Middle frontal gyrus (tissue), 1 donor: ENCODE data around the gene NGFR.
"Not testable (repeated sequence)": the region's sequence is repeated elsewhere in the genome, so short reads cannot be mapped to it uniquely, and the experiment has no call there.

Source experiments
- DNase-seq: peaks from one replicate; pipeline ENCODE4 v3.0.0-alpha.2; 2015; ENCODE audit warnings: low spot score; ENCODE audit errors: extremely low spot score

Gene NGFR

GRCh38 chr17:49496183-49496866 is 1.2 kb downstream of the NGFR start:
- DNase-seq: peak; percentile 56

- no peak for DNase-seq
Measured at GRCh38 chr17:49496867-49497147, 1.7 kb downstream of the NGFR start.

GRCh38 chr17:49497148-49498028 is 2.3 kb downstream of the NGFR start:
- DNase-seq: no peak

GRCh38 chr17:49498029-49498615 is 3.0 kb downstream of the NGFR start:
- no peak for DNase-seq

GRCh38 chr17:49501496-49501895 is 6.4 kb downstream of the NGFR start:
- no peak for DNase-seq

- DNase-seq: no peak
Measured at GRCh38 chr17:49502254-49502653, 7.2 kb downstream of the NGFR start.

- not testable (repeated sequence) for DNase-seq
Measured at GRCh38 chr17:49502680-49503079, 7.6 kb downstream of the NGFR start.

GRCh38 chr17:49504369-49504768 is 9.3 kb downstream of the NGFR start:
- DNase-seq: no peak

- DNase-seq: no peak
Measured at GRCh38 chr17:49505854-49506253, 10.8 kb downstream of the NGFR start.

- DNase-seq: no peak
Measured at GRCh38 chr17:49506282-49506681, 11.2 kb downstream of the NGFR start.

- DNase-seq: no peak
Measured at GRCh38 chr17:49508061-49508865, 13.2 kb downstream of the NGFR start.

GRCh38 chr17:49508866-49509587 is 13.9 kb downstream of the NGFR start:
- no peak for DNase-seq

GRCh38 chr17:49509588-49509917 is 14.5 kb downstream of the NGFR start:
- no peak for DNase-seq

- no peak for DNase-seq
Measured at GRCh38 chr17:49510059-49510719, 15.1 kb downstream of the NGFR start.

GRCh38 chr17:49510720-49511110 is 15.6 kb downstream of the NGFR start:
- DNase-seq: no peak

- DNase-seq: no peak
Measured at GRCh38 chr17:49511810-49512209, 16.7 kb downstream of the NGFR start.

GRCh38 chr17:49512296-49513043 is 17.4 kb downstream of the NGFR start:
- DNase-seq: no peak

GRCh38 chr17:49513044-49513395 is 17.9 kb downstream of the NGFR start:
- DNase-seq: no peak

GRCh38 chr17:49513641-49514040 is 18.5 kb downstream of the NGFR start:
- no peak for DNase-seq
